Astrocyte of the cerebellum (primary cell): ENCODE results near the gene SSMEM1.

ENCODE experiments used
- DNase-seq: peaks from one replicate; pipeline ENCODE4 v3.0.0-alpha.2; 2011; ENCODE audit warnings: low read depth
- H3K4me3 ChIP-seq: 2 replicates; pipeline ENCODE4 v1.5.1; 2011; ENCODE audit warnings: mild to moderate bottlenecking, low read depth, low read length, moderate library complexity
- CTCF ChIP-seq: IDR thresholded peaks from 2 replicates; pipeline ENCODE4 v1.5.1; 2012; ENCODE audit warnings: low read length, low read depth, moderate library complexity, mild to moderate bottlenecking; ENCODE audit errors: missing control alignments
- in situ Hi-C: cut with HindIII; loops from 2 replicates; pipeline ENCODE4 v1.10.0; 2017; ENCODE audit warnings: low sequenced_read_pairs

Gene SSMEM1

DNA sequence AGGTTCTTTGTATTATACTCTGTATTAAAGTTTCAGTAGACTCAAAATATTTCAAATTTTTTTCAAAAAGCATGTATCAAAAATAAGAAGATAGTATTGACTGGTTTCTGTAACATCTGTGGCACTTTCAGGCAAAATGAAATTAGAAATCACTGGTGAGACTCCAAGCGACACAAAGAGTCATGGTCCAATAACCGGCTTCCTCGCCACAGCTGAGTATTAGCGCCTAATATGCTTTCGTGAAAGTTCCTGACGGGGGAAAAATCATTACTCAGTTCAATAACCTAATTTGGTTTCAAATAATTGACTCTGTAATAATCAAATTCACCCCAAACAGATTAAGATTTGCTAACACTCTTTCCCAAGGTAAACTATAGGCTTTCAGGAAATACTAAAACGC is 15.9 kb upstream of the SSMEM1 start:
- H3K4me3 ChIP-seq = no peak overlapping the region
- DNase-seq = no peak
- in situ Hi-C loops = no loop called here
- TF ChIP-seq CTCF = no peak

GRCh38 chr7:130195396-130195795 is 12.3 kb upstream of the SSMEM1 start:
- DNase-seq = no peak
- in situ Hi-C loops = no loop called here
- no peak for TF ChIP-seq CTCF
- H3K4me3 ChIP-seq = no peak overlapping the region

DNA sequence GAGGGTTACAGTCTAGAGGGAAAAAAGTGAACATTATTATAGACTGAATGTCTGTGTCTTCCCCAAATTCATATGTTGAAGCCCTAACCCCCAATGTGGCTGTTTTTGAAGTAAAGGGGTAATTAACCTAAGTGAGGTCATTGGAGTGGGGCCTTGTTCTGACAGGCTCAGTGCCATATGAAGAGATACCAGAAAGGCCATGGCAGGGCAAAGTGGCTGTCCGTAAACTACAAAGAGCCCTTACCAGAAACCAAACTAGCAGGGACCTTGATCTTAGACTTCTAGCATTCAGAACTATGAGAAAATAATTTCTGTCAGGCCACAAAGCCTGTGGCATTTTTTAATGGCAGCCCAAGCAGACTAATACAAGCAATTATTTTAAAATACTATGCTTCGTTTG is 11.2 kb upstream of the SSMEM1 start:
- no peak for DNase-seq
- no peak for TF ChIP-seq CTCF
- H3K4me3 ChIP-seq = no peak overlapping the region
- in situ Hi-C loops = no loop called here

DNA sequence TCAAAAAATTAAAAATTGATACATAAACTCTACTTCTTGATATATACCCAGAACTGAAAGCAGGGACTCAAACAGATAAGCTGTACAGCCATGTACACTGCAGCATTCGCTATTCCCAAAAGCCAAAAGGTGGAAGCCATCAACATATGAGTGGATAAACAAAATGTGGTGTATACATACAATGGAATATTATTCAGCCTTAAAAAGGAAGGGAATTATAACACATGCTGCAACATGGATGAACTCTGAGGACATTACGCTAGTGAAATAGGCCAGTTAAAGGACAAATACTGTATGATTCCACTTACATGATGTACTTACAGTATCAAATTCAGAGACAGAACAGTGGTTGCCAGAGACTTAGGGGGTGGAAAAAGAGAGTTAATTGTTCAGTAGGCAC is 10.6 kb upstream of the SSMEM1 start:
- H3K4me3 ChIP-seq = no peak overlapping the region
- in situ Hi-C loops = no loop called here
- TF ChIP-seq CTCF = no peak
- DNase-seq = no peak

DNA sequence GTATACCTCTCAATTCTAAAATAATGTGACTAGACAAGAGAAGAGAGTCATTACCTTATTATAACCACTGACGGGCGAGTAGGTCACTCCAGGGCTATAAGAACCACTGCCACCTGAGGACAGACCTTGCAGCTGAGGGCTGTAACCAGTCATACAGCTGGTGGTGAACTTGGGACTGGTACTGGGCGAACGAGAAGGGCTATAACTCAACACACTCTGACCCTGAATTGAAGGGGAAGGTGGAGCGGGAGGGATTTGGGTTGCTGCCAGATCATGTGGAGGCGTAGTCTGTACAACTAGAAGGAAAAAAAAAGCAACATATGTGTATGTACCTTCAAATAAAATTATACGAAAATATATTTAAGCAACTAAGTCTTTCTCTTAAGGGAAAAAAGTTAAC is 5.9 kb upstream of the SSMEM1 start:
- no peak overlapping the region for H3K4me3 ChIP-seq
- in situ Hi-C loops = no loop called here
- DNase-seq = no peak
- no peak for TF ChIP-seq CTCF

- in situ Hi-C loops = no loop called here
- no peak for TF ChIP-seq CTCF
- peak; percentile 94 for DNase-seq
- H3K4me3 ChIP-seq = peak within 1 kb of the TSS; percentile 96
Observed at GRCh38 chr7:130205084-130205947, 2.3 kb upstream of the SSMEM1 start, which contains the start of gene TMEM209. TSS of gene TMEM209 (minus strand) at chr7:130205406. CDS start at chr7:130205375, 31 bp downstream.
